Suprapubic skin (tissue), 4 donors: ENCODE measurements around the gene NOD1.

Source experiments
- CTCF ChIP-seq, 2 donors: fragments of 200-600 bp in 1 of 2; fragments of 450-650 bp in 1 of 2; sonication (generic) in 1 of 2; IDR thresholded peaks; one replicate each; pipeline ENCODE4 v1.5.1; 2016 to 2019; ENCODE audit warnings: antibody characterized with exemption in 2 of 2, mild to moderate bottlenecking in 1 of 2, moderate library complexity in 1 of 2
- EP300 ChIP-seq: sonication (generic); formaldehyde crosslinking; IDR thresholded peaks from one replicate; pipeline ENCODE4 v1.6.1; 2017; ENCODE audit warnings: antibody characterized with exemption
- POLR2A ChIP-seq, 2 donors: fragments of 450-650 bp; IDR thresholded peaks; one replicate each; pipeline ENCODE4 v1.6.1; 2017; ENCODE audit warnings: antibody characterized with exemption in 2 of 2, mild to moderate bottlenecking in 2 of 2, moderate library complexity in 2 of 2
- POLR2AphosphoS5 ChIP-seq, 3 donors: sonication (generic); formaldehyde crosslinking; IDR thresholded peaks; one replicate each; pipeline ENCODE4 v1.6.1; 2017; ENCODE audit warnings: antibody characterized with exemption in 3 of 3

DNA sequence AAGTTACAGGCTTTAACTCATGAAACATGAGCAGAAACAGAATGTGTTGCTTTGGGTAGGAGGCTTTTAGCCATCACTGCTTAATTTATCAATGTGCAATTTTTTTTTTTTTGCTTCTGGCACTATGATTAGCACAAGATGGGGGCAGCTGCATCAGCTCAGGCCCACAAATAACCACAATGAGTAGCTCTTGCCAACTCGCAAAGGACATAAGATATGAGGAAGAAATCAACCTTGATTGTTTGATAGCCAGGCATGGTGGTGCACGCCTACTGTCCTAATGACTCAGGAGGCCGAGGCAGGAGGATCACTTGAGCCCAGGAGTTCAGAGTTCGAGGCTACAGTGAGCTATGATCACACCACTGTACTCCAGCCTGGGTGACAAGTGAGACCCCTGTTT is 12.3 kb downstream of the NOD1 start:
- TF ChIP-seq CTCF (IDR thresholded peaks at IDR 0.05) (no peak), POLR2A (IDR thresholded peaks at IDR 0.05) (no peak), POLR2AphosphoS5 (IDR thresholded peaks at IDR 0.05) (no peak), EP300 (no peak)
